Measurements from ENCODE around the gene CACNA1H.
"Not testable (repeated sequence)": the region's sequence is repeated elsewhere in the genome, so short reads cannot be mapped to it uniquely, and the experiment has no call there.

DNA sequence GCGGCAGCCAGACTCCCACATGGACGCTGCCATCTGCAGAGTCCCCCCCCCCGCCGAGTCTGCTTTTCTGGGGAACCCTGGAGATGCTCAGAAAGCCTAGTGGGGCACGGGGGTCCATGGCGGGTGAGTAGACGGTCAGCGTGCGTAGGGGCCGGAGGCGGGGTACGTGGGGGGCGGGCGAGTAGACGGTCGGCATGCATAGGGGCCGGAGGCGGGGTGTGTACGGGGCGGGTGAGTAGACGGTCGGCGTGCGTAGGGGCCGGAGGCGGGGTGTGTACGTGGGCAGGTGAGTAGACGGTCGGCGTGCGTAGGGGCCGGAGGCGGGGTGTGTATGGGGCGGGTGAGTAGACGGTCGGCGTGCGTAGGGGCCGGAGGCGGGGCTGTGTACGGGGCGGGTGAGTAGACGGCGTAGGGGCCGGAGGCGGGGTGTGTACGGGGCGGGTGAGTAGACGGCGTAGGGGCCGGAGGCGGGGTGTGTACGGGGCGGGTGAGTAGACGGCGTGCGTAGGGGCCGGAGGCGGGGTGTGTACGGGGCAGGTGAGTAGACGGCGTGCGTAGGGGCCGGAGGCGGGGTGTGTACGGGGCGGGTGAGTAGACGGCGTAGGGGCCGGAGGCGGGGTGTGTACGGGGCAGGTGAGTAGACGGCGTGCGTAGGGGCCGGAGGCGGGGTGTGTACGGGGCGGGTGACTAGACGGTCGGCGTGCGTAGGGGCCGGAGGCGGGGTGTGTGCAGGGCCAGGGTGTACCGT is 32.7 kb downstream of the CACNA1H start:
- TF ChIP-seq CEBPB, BHLHE40 (IDR thresholded peaks at IDR 0.05; ENCODE audit: low read depth, low read length): not testable (repeated sequence)
